ENCODE measurements around the gene TYW1B.
"Not testable (repeated sequence)": the region's sequence is repeated elsewhere in the genome, so short reads cannot be mapped to it uniquely, and the experiment has no call there.

DNA sequence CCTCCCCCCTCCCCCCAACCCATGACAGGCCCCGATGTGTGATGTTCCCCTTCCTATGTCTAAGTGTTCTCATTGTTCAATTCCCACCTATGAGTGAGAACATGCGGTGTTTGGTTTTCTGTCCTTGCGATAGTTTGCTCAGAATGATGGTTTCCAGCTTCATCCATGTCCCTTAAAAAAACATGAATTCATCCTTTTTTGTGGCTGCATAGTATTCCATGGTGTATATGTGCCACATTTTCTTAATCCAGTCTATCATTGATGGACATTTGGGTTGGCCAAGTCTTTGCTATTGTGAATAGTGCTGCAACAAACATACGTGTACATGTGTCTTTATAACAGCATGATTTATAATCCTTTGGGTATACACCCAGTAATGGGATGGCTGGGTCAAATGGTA, 107.1 kb downstream of the TYW1B start:
- TF ChIP-seq, protein P1, sequence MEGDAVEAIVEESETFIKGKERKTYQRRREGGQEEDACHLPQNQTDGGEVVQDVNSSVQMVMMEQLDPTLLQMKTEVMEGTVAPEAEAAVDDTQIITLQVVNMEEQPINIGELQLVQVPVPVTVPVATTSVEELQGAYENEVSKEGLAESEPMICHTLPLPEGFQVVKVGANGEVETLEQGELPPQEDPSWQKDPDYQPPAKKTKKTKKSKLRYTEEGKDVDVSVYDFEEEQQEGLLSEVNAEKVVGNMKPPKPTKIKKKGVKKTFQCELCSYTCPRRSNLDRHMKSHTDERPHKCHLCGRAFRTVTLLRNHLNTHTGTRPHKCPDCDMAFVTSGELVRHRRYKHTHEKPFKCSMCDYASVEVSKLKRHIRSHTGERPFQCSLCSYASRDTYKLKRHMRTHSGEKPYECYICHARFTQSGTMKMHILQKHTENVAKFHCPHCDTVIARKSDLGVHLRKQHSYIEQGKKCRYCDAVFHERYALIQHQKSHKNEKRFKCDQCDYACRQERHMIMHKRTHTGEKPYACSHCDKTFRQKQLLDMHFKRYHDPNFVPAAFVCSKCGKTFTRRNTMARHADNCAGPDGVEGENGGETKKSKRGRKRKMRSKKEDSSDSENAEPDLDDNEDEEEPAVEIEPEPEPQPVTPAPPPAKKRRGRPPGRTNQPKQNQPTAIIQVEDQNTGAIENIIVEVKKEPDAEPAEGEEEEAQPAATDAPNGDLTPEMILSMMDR (IDR thresholded peaks at IDR 0.05), result not testable (repeated sequence)
- not testable (repeated sequence) for TF ChIP-seq EP300, POLR2A (IDR thresholded peaks at IDR 0.05)

Measured in tibial nerve (tissue), 4 donors.